Suppressor macrophage (primary cell): Measurements from ENCODE around the gene SARNP.
A peak's percentile ranks its signal among the peaks of the same experiment; 100 is the strongest.
"Not testable (repeated sequence)": the region's sequence is repeated elsewhere in the genome, so short reads cannot be mapped to it uniquely, and the experiment has no call there.

Experiments used
- DNase-seq, 4 experiments: peaks; one replicate each; pipeline ENCODE4 v3.0.0-alpha.2; 2020 to 2022
- total RNA-seq, 17 experiments: gene quantifications; one replicate each; lab custom pipeline; 2026; ENCODE audit warnings: mixed read lengths in 6 of 17, inconsistent platforms in 3 of 17; lab: John Stamatoyannopoulos, UW

The SARNP gene
- total RNA-seq, result 1.1 to 4.0 (median 2.6) reads per million in 17 experiments

GRCh38 chr12:55817345-55818139 lies at the start of gene SARNP, which contains the start of gene ORMDL2:
TSS of gene SARNP (minus strand) at chr12:55817724. CDS start at chr12:55817701, 23 bp downstream.
TSS of gene ORMDL2 (plus strand) at chr12:55818041. CDS start at chr12:55819000, 959 bp downstream.
- DNase-seq, result peak; percentile 97 to 100 (median 99)

GRCh38 chr12:55866454-55867004 lies 49.0 kb upstream of the SARNP start:
- DNase-seq, result not testable (repeated sequence)

- no peak for DNase-seq
These were observed 47.8 kb upstream of the SARNP start for GRCh38 chr12:55865327-55865726.

GRCh38 chr12:55862931-55863330 lies 45.4 kb upstream of the SARNP start:
- not testable (repeated sequence) for DNase-seq

GRCh38 chr12:55862286-55862685 lies 44.8 kb upstream of the SARNP start:
- no peak for DNase-seq

- no peak for DNase-seq
These were observed 44.3 kb upstream of the SARNP start for GRCh38 chr12:55861871-55862270.

GRCh38 chr12:55861396-55861795 lies 43.9 kb upstream of the SARNP start:
- no peak for DNase-seq

- no peak for DNase-seq
These were observed 35.2 kb upstream of the SARNP start for GRCh38 chr12:55852740-55853139.

- DNase-seq, result peak in 1 of 4 experiments; percentile 22
These were observed 33.4 kb upstream of the SARNP start for GRCh38 chr12:55850893-55851292.

GRCh38 chr12:55850401-55850800 lies 32.9 kb upstream of the SARNP start:
- DNase-seq, result peak in 3 of 4 experiments; percentile 47 to 58 (median 51)

GRCh38 chr12:55849616-55850343 lies 32.3 kb upstream of the SARNP start:
- no peak for DNase-seq

GRCh38 chr12:55847603-55848291 lies 30.2 kb upstream of the SARNP start:
- peak; percentile 96 to 99 (median 97) for DNase-seq

- DNase-seq, result peak; percentile 94 to 98 (median 94)
These were observed 29.5 kb upstream of the SARNP start for GRCh38 chr12:55847033-55847432.

GRCh38 chr12:55845785-55846496 lies 28.4 kb upstream of the SARNP start:
- DNase-seq, result no peak

- peak; percentile 81 to 92 (median 86) for DNase-seq
These were observed 27.8 kb upstream of the SARNP start for GRCh38 chr12:55845361-55845760.

GRCh38 chr12:55844961-55845360 lies 27.4 kb upstream of the SARNP start:
- DNase-seq, result peak in 2 of 4 experiments; percentile 43 to 60

GRCh38 chr12:55843431-55843830 lies 25.9 kb upstream of the SARNP start:
- DNase-seq, result no peak

GRCh38 chr12:55842681-55843429 lies 25.3 kb upstream of the SARNP start, which contains the start of gene MMP19:
TSS of gene MMP19 (minus strand) at chr12:55842936. CDS start at chr12:55842830, 106 bp downstream.
- peak; percentile 81 to 89 (median 84) for DNase-seq

GRCh38 chr12:55840581-55841351 lies 23.2 kb upstream of the SARNP start:
- peak in 1 of 4 experiments; percentile 34 for DNase-seq
